HepG2 (cell line): ENCODE data around the gene KLHL33. TPM values are rescaled to one million over a fixed set of nuclear protein-coding genes. Genes with fewer than 3 reads are reported as not detected.

Source experiments
- AHDC1 ChIP-seq: sonication (generic); formaldehyde crosslinking; IDR thresholded peaks from 2 replicates; pipeline ENCODE4 v1.5.1; 2020; ENCODE audit warnings: mild to moderate bottlenecking, missing genetic modification reagents, borderline replicate concordance
- DDIT3 ChIP-seq: sonication (generic); formaldehyde crosslinking; IDR thresholded peaks from 2 replicates; pipeline ENCODE4 v1.4.0; 2020; ENCODE audit warnings: mild to moderate bottlenecking, missing genetic modification reagents
- HMG20A ChIP-seq: IDR thresholded peaks from 2 replicates; pipeline ENCODE4 v1.6.1; 2016; ENCODE audit warnings: borderline replicate concordance
- ISL2 ChIP-seq: sonication (generic); formaldehyde crosslinking; IDR thresholded peaks from 2 replicates; pipeline ENCODE4 v1.5.0; 2020; ENCODE audit warnings: missing genetic modification reagents
- MED13 ChIP-seq: sonication (generic); formaldehyde crosslinking; IDR thresholded peaks from 2 replicates; pipeline ENCODE4 v1.5.0; 2020; ENCODE audit warnings: missing genetic modification reagents
- MEF2D ChIP-seq: sonication (generic); formaldehyde crosslinking; IDR thresholded peaks from 2 replicates; pipeline ENCODE4 v1.5.1; 2020; ENCODE audit warnings: mild to moderate bottlenecking, missing genetic modification reagents
- MLXIP ChIP-seq: sonication (generic); formaldehyde crosslinking; IDR thresholded peaks from 2 replicates; pipeline ENCODE4 v1.9.0; 2021; ENCODE audit warnings: missing genetic modification reagents, borderline replicate concordance
- MXI1 ChIP-seq: IDR thresholded peaks from 3 replicates; pipeline ENCODE4 v1.6.1; 2012; ENCODE audit warnings: low read depth, low read length, inconsistent platforms, borderline replicate concordance
- MYC ChIP-seq: sonication (generic); formaldehyde crosslinking; IDR thresholded peaks from 2 replicates; pipeline ENCODE4 v1.9.0; 2021; ENCODE audit warnings: missing genetic modification reagents, borderline replicate concordance
- NR2F1 ChIP-seq, 2 experiments: fragments of 450-650 bp in 1 of 2; formaldehyde crosslinking in 1 of 2; IDR thresholded peaks; 2 replicates each; pipeline versions ENCODE4 v1.5.0 to v1.6.1; 2016 to 2020; ENCODE audit warnings: mild to moderate bottlenecking in 1 of 2, missing compliant biosample characterization in 1 of 2, missing genetic modification reagents in 1 of 2, moderate library complexity in 1 of 2
- PHF21A ChIP-seq: sonication (generic); formaldehyde crosslinking; IDR thresholded peaks from 2 replicates; pipeline ENCODE4 v1.5.0; 2020; ENCODE audit warnings: mild to moderate bottlenecking, missing genetic modification reagents
- PHF5A ChIP-seq: IDR thresholded peaks from one replicate; pipeline ENCODE4 v1.6.1; 2018; ENCODE audit warnings: low read depth, missing genetic modification reagents; ENCODE audit not compliant: unreplicated experiment
- RARA ChIP-seq: IDR thresholded peaks from 2 replicates; pipeline ENCODE4 v1.6.1; 2016; ENCODE audit warnings: missing genetic modification reagents, missing compliant biosample characterization
- SAFB2 ChIP-seq: sonication (generic); formaldehyde crosslinking; IDR thresholded peaks from 2 replicates; pipeline ENCODE4 v1.5.1; 2020; ENCODE audit warnings: missing genetic modification reagents, low read depth, mild to moderate bottlenecking, borderline replicate concordance
- SNRNP70 ChIP-seq: fragments of 200-400 bp; formaldehyde crosslinking; IDR thresholded peaks from 2 replicates; pipeline ENCODE4 v1.6.1; 2017; ENCODE audit warnings: mild to moderate bottlenecking, low read depth, low read length, moderate library complexity
- TCF7L2 ChIP-seq: IDR thresholded peaks from 2 replicates; pipeline ENCODE4 v1.6.1; 2011; ENCODE audit warnings: mild to moderate bottlenecking, low read depth, low read length, moderate library complexity
- ZBTB8A ChIP-seq: sonication (generic); formaldehyde crosslinking; IDR thresholded peaks from 2 replicates; pipeline ENCODE4 v1.4.0; 2020; ENCODE audit warnings: mild to moderate bottlenecking, low read depth, missing genetic modification reagents, borderline replicate concordance
- ZKSCAN8 ChIP-seq: IDR thresholded peaks from 2 replicates; pipeline ENCODE4 v1.6.1; 2016; ENCODE audit warnings: borderline replicate concordance, missing genetic modification reagents, missing compliant biosample characterization
- ZNF33B ChIP-seq: sonication (generic); formaldehyde crosslinking; IDR thresholded peaks from 2 replicates; pipeline ENCODE4 v1.5.1; 2020; ENCODE audit warnings: mild to moderate bottlenecking, missing genetic modification reagents
- ZNF615 ChIP-seq: sonication (generic); formaldehyde crosslinking; IDR thresholded peaks from 2 replicates; pipeline ENCODE4 v1.5.0; 2020; ENCODE audit warnings: mild to moderate bottlenecking, missing genetic modification reagents, borderline replicate concordance
- polyA plus RNA-seq, 8 experiments: library from polyadenylated mRNA; depleted of rRNA in 3 of 8; stranded (reverse) in 7 of 8; unstranded in 1 of 8; fragments of >200 nt; fragmentation: Illumina TruSeq in 4 of 8; extraction: Trizol in 4 of 8; gene quantifications; 2 replicates each; pipeline versions ENCODE4 v1.2.1 to v1.2.3, GENCODE V29; 2011 to 2016; ENCODE audit warnings: low read depth in 4 of 8, missing spikeins in 1 of 8, mixed read lengths in 1 of 8; ENCODE audit not compliant: insufficient read depth in 1 of 8
- total RNA-seq, 5 experiments: library from RNA; depleted of rRNA; stranded (reverse); fragments of >200 nt; fragmentation: Illumina TruSeq; extraction: Trizol; gene quantifications; 2 replicates each; pipeline ENCODE4 v1.2.3, GENCODE V29; 2016; ENCODE audit warnings: low read depth in 1 of 5
- TF ChIP-seq, protein P1 (sequence below): sonication (generic); formaldehyde crosslinking; IDR thresholded peaks from 2 replicates; pipeline ENCODE4 v1.4.0; 2020; ENCODE audit warnings: missing genetic modification reagents, low read depth, mild to moderate bottlenecking, borderline replicate concordance

Gene KLHL33
- total and polyA plus RNA-seq, 2 of the 13 experiments (the other 11 are each of a cell fraction or from before 2014, with no cell fraction given), result not detected

GRCh38 chr14:20376071-20376588 lies 59.8 kb downstream of the KLHL33 start (continued):
- TF ChIP-seq AHDC1 (CRISPR knock-in tag), result peak; percentile 50; the same call in 1 of the 2 replicates
- TF ChIP-seq ZBTB8A (CRISPR knock-in tag), result no peak
- TF ChIP-seq DDIT3, result no peak
- peak; percentile 52; the same call in 1 of the 2 replicates for TF ChIP-seq SAFB2
- peak; percentile 74 for TF ChIP-seq RARA (CRISPR knock-in tag)
- TF ChIP-seq HMG20A (CRISPR knock-in tag), result no peak
- no peak for TF ChIP-seq ZNF33B (CRISPR knock-in tag)
- TF ChIP-seq MED13 (CRISPR knock-in tag), result no peak
- TF ChIP-seq MEF2D, result peak; percentile 62; the same call in 1 of the 2 replicates
- no peak for TF ChIP-seq ZKSCAN8
- TF ChIP-seq ZNF615, result no peak
- TF ChIP-seq PHF21A (CRISPR knock-in tag), result no peak
- TF ChIP-seq ISL2 (CRISPR knock-in tag), result no peak
- peak; percentile 58; the same call in 1 of the 2 replicates for TF ChIP-seq MYC (CRISPR knock-in tag)
- peak in 1 of 2 experiments; percentile 72; a peak in 1 of 4 replicates for TF ChIP-seq NR2F1 (CRISPR knock-in tag; IDR thresholded peaks at IDR 0.05)
- no peak for TF ChIP-seq MLXIP (CRISPR knock-in tag)
- peak; percentile 54; the same call in 1 of the 3 replicates for TF ChIP-seq MXI1
- TF ChIP-seq TCF7L2, result no peak
- TF ChIP-seq SNRNP70, result no peak
- TF ChIP-seq PHF5A, result no peak
- TF ChIP-seq, protein P1, sequence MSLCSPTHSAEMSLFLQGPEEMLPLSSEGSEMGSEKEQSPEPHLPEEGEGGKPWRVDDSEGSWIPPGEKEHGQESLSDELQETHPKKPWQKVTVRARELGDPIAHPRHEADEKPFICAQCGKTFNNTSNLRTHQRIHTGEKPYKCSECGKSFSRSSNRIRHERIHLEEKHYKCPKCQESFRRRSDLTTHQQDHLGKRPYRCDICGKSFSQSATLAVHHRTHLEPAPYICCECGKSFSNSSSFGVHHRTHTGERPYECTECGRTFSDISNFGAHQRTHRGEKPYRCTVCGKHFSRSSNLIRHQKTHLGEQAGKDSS, result no peak
